ENCODE data around the gene CARHSP1.

The CARHSP1 gene

GRCh38 chr16:8893976-8894690, 25.3 kb upstream of the CARHSP1 start:
- Histone ChIP-seq H3K9ac (ENCODE audit: low read length in 5 of 5) (no peak overlapping the region), H3K4me3 (ENCODE audit: low read depth in 1 of 5, low read length in 5 of 5) (no peak overlapping the region), H3K27me3 (ENCODE audit: control insufficient read depth in 5 of 5, insufficient read depth in 4 of 5, low read length in 5 of 5) (no peaks in the 10 kb centered on the region), H3K36me3 (ENCODE audit: control insufficient read depth in 5 of 5, insufficient read depth in 5 of 5, low read length in 5 of 5) (peaks cover 25 to 94% (median 89%) of the 10 kb centered on the region in 5 donors), H3K9me3 (ENCODE audit: control insufficient read depth in 5 of 5, low read length in 5 of 5) (no peaks in the 10 kb centered on the region), H3K4me1 (ENCODE audit: control insufficient read depth in 5 of 5, insufficient read depth in 5 of 5, low read length in 5 of 5) (no peaks in the 10 kb centered on the region), H3K27ac (ENCODE audit: low read depth, low read length) (no peak overlapping the region)

- Histone ChIP-seq H3K36me3 (ENCODE audit: control insufficient read depth in 5 of 5, insufficient read depth in 5 of 5, low read length in 5 of 5) (peaks cover 19 to 89% (median 82%) of the 10 kb centered on the region in 5 donors), H3K9ac (ENCODE audit: low read length in 5 of 5) (no peak overlapping the region), H3K27me3 (ENCODE audit: control insufficient read depth in 5 of 5, insufficient read depth in 4 of 5, low read length in 5 of 5) (no peaks in the 10 kb centered on the region), H3K4me3 (ENCODE audit: low read depth in 1 of 5, low read length in 5 of 5) (no peak overlapping the region), H3K4me1 (ENCODE audit: control insufficient read depth in 5 of 5, insufficient read depth in 5 of 5, low read length in 5 of 5) (peaks cover 0 to 2% (median 0%) of the 10 kb centered on the region in 5 donors), H3K27ac (ENCODE audit: low read depth, low read length) (no peak overlapping the region), H3K9me3 (ENCODE audit: control insufficient read depth in 5 of 5, low read length in 5 of 5) (no peaks in the 10 kb centered on the region)
Measured at GRCh38 chr16:8893426-8893825, 24.6 kb upstream of the CARHSP1 start.

DNA sequence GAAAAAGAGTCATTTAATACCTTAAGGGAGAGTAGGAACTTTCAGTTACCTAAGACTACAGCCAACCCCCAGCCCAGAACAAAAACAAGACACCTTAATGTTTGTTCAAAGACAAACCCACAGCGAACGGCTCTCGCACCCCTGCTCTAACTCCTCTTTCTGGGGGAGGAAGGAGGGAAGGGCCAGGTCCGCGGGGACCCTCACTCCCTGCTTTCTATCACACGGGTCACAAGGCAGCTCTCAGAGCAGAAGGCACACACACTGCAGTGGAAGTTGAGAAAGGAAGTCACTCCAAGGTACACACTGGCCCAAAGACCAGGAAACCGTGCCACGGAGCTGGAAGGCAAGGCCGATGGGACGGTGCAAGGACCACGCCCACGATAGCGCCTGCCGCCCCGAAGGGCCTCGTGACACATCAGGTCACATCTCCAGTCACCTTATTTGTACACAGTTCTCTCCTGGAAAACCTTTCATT, 23.3 kb upstream of the CARHSP1 start:
- H3K36me3 ChIP-seq (ENCODE audit: control insufficient read depth in 5 of 5, insufficient read depth in 5 of 5, low read length in 5 of 5), result peaks cover 15 to 84% (median 75%) of the 10 kb centered on the region in 5 donors
- H3K4me3 ChIP-seq (ENCODE audit: low read depth in 1 of 5, low read length in 5 of 5), result no peak overlapping the region
- H3K27ac ChIP-seq (ENCODE audit: low read depth, low read length), result no peak overlapping the region
- peaks cover 0 to 13% (median 9%) of the 10 kb centered on the region in 5 donors for H3K4me1 ChIP-seq (ENCODE audit: control insufficient read depth in 5 of 5, insufficient read depth in 5 of 5, low read length in 5 of 5)
- H3K27me3 ChIP-seq (ENCODE audit: control insufficient read depth in 5 of 5, insufficient read depth in 4 of 5, low read length in 5 of 5), result no peaks in the 10 kb centered on the region
- H3K9ac ChIP-seq (ENCODE audit: low read length in 5 of 5), result no peak overlapping the region
- H3K9me3 ChIP-seq (ENCODE audit: control insufficient read depth in 5 of 5, low read length in 5 of 5), result no peaks in the 10 kb centered on the region

GRCh38 chr16:8890549-8890921, 21.7 kb upstream of the CARHSP1 start:
- Histone ChIP-seq H3K9ac (ENCODE audit: low read length in 5 of 5) (no peak overlapping the region), H3K4me1 (ENCODE audit: control insufficient read depth in 5 of 5, insufficient read depth in 5 of 5, low read length in 5 of 5) (peaks cover 0 to 23% (median 20%) of the 10 kb centered on the region in 5 donors), H3K27ac (ENCODE audit: low read depth, low read length) (no peak overlapping the region), H3K4me3 (ENCODE audit: low read depth in 1 of 5, low read length in 5 of 5) (no peak overlapping the region), H3K9me3 (ENCODE audit: control insufficient read depth in 5 of 5, low read length in 5 of 5) (no peaks in the 10 kb centered on the region), H3K27me3 (ENCODE audit: control insufficient read depth in 5 of 5, insufficient read depth in 4 of 5, low read length in 5 of 5) (peaks cover 0 to 4% (median 3%) of the 10 kb centered on the region in 5 donors), H3K36me3 (ENCODE audit: control insufficient read depth in 5 of 5, insufficient read depth in 5 of 5, low read length in 5 of 5) (peaks cover 9 to 68% (median 62%) of the 10 kb centered on the region in 5 donors)

- Histone ChIP-seq H3K4me1 (ENCODE audit: control insufficient read depth in 5 of 5, insufficient read depth in 5 of 5, low read length in 5 of 5) (peaks cover 0 to 24% (median 20%) of the 10 kb centered on the region in 5 donors), H3K27me3 (ENCODE audit: control insufficient read depth in 5 of 5, insufficient read depth in 4 of 5, low read length in 5 of 5) (peaks cover 0 to 8% (median 5%) of the 10 kb centered on the region in 5 donors), H3K9me3 (ENCODE audit: control insufficient read depth in 5 of 5, low read length in 5 of 5) (no peaks in the 10 kb centered on the region), H3K27ac (ENCODE audit: low read depth, low read length) (no peak overlapping the region), H3K9ac (ENCODE audit: low read length in 5 of 5) (no peak overlapping the region), H3K36me3 (ENCODE audit: control insufficient read depth in 5 of 5, insufficient read depth in 5 of 5, low read length in 5 of 5) (peaks cover 4 to 63% (median 57%) of the 10 kb centered on the region in 5 donors), H3K4me3 (ENCODE audit: low read depth in 1 of 5, low read length in 5 of 5) (no peak overlapping the region)
Measured at GRCh38 chr16:8889893-8890548, 21.2 kb upstream of the CARHSP1 start.

DNA sequence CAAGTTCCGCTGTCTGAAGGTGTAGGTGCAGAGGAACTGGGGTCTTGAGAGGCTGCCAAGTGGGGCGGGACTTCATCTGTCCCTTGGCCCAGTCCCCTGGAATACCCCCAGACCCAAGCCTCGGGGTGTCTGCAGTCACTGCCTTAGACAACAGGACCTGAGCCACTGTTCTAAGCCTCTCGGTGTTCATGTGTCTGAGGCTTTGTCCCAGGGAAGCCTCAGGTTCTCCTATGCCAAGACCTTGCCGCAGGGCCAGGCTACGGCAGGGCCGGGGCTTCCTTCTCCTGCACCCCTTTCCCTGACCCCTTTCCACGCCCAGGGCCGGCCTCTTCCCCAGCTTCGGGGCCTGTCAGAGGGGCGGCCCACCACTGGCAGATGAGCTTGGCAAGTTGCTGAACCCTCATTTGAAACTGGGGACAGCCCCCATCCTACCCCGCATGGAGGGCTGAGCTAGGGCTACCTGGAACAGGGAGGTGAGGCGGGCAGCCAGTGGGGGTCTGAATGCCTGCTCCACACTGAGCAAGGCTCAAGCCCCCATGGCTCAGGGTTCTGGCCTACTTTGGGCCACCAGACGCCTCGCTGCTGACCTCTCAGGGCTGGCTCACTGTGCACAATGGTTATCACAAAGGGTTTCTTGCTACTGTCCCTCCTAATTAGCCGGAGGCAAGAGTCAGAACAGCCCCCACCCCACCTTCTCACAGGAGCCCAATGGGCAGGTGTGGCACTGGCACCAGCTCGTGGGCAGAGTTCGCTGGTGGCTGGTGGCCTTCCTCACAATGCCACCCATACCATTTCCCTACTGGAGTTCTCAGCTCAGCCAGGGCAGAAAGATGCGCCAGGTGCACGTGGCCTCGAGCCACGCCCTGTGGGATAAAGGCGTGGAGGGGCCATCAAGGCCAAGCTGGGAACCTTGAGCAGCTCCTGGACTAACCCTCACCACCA, 20.4 kb upstream of the CARHSP1 start:
- H3K27ac ChIP-seq (ENCODE audit: low read depth, low read length), result no peak overlapping the region
- peaks cover 0 to 24% (median 20%) of the 10 kb centered on the region in 5 donors for H3K4me1 ChIP-seq (ENCODE audit: control insufficient read depth in 5 of 5, insufficient read depth in 5 of 5, low read length in 5 of 5)
- peaks cover 0 to 16% (median 6%) of the 10 kb centered on the region in 5 donors for H3K27me3 ChIP-seq (ENCODE audit: control insufficient read depth in 5 of 5, insufficient read depth in 4 of 5, low read length in 5 of 5)
- H3K4me3 ChIP-seq (ENCODE audit: low read depth in 1 of 5, low read length in 5 of 5), result no peak overlapping the region
- H3K36me3 ChIP-seq (ENCODE audit: control insufficient read depth in 5 of 5, insufficient read depth in 5 of 5, low read length in 5 of 5), result peaks cover 2 to 55% (median 49%) of the 10 kb centered on the region in 5 donors
- no peaks in the 10 kb centered on the region for H3K9me3 ChIP-seq (ENCODE audit: control insufficient read depth in 5 of 5, low read length in 5 of 5)
- no peak overlapping the region for H3K9ac ChIP-seq (ENCODE audit: low read length in 5 of 5)

GRCh38 chr16:8887952-8888560, 19.2 kb upstream of the CARHSP1 start:
- no peaks in the 10 kb centered on the region for H3K9me3 ChIP-seq (ENCODE audit: control insufficient read depth in 5 of 5, low read length in 5 of 5)
- peaks cover 2 to 43% (median 38%) of the 10 kb centered on the region in 5 donors for H3K36me3 ChIP-seq (ENCODE audit: control insufficient read depth in 5 of 5, insufficient read depth in 5 of 5, low read length in 5 of 5)
- H3K4me3 ChIP-seq (ENCODE audit: low read depth in 1 of 5, low read length in 5 of 5), result no peak overlapping the region
- no peak overlapping the region for H3K27ac ChIP-seq (ENCODE audit: low read depth, low read length)
- peaks cover 0 to 24% (median 20%) of the 10 kb centered on the region in 5 donors for H3K4me1 ChIP-seq (ENCODE audit: control insufficient read depth in 5 of 5, insufficient read depth in 5 of 5, low read length in 5 of 5)
- H3K9ac ChIP-seq (ENCODE audit: low read length in 5 of 5), result peak overlapping the region in 1 of 5 donors; percentile 41
- peaks cover 0 to 18% (median 9%) of the 10 kb centered on the region in 5 donors for H3K27me3 ChIP-seq (ENCODE audit: control insufficient read depth in 5 of 5, insufficient read depth in 4 of 5, low read length in 5 of 5)

DNA sequence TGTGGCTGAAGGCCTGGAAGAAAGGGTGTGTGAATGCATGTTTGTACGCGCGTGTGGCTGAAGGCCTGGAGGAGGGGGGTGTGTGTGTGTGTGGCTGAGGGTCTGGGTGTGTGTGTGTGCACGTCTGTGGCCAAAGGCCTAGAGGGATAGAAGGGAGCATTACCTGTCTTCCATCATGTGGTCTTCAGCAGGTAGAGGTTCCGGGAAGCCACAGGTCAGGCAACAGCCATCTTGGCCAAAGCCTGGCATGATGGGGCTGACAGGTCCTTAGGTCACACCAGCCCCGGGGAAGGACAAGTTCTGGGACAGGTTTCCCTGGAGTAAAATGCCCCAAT, 18.6 kb upstream of the CARHSP1 start:
- peaks cover 2 to 41% (median 33%) of the 10 kb centered on the region in 5 donors for H3K36me3 ChIP-seq (ENCODE audit: control insufficient read depth in 5 of 5, insufficient read depth in 5 of 5, low read length in 5 of 5)
- peaks cover 0 to 22% (median 15%) of the 10 kb centered on the region in 5 donors for H3K27me3 ChIP-seq (ENCODE audit: control insufficient read depth in 5 of 5, insufficient read depth in 4 of 5, low read length in 5 of 5)
- no peak overlapping the region for H3K4me3 ChIP-seq (ENCODE audit: low read depth in 1 of 5, low read length in 5 of 5)
- H3K27ac ChIP-seq (ENCODE audit: low read depth, low read length), result no peak overlapping the region
- peaks cover 0 to 24% (median 20%) of the 10 kb centered on the region in 5 donors for H3K4me1 ChIP-seq (ENCODE audit: control insufficient read depth in 5 of 5, insufficient read depth in 5 of 5, low read length in 5 of 5)
- H3K9ac ChIP-seq (ENCODE audit: low read length in 5 of 5), result no peak overlapping the region
- no peaks in the 10 kb centered on the region for H3K9me3 ChIP-seq (ENCODE audit: control insufficient read depth in 5 of 5, low read length in 5 of 5)

DNA sequence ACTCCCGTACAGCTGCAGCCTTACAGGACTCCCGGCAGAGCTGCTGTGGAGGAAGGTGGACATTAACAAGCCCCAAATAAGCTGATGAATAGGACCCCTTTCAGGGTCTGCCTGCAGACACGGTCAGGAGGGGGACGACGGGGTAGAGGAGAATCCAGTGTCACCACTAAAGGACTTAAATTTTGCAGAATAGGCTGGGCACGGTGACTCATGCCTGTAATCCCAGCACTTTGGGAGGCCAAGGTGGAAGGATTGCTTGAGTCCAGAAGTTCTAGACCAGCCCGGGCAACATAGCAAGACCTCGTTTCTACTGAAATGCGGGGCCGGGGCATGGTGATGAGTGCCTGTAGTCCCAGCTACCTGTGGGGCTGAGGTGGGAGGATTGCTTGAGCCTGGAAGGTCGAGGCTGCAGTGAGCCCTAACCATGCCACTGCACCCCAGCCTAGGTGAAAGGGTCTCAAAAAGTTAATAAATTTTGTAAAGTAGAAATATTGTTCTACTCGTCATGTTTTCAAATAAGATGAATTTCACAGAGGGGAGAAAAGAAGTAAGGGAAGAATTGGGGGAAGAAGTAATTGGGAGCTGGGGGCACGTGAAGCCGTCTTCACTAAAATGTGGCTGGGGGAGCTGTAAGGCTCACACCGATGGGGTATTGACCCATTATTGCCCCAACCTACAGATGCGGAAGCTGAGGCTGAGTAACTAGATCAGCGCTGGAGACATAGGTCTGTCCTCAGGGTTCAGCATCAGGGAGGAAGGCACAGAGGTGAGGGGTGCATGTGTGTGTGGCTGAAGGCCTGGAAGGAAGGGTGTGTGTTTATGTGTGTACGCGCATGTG, 18.0 kb upstream of the CARHSP1 start:
- H3K9me3 ChIP-seq (ENCODE audit: control insufficient read depth in 5 of 5, low read length in 5 of 5), result no peaks in the 10 kb centered on the region
- H3K9ac ChIP-seq (ENCODE audit: low read length in 5 of 5), result no peak overlapping the region
- no peak overlapping the region for H3K27ac ChIP-seq (ENCODE audit: low read depth, low read length)
- peaks cover 0 to 24% (median 20%) of the 10 kb centered on the region in 5 donors for H3K4me1 ChIP-seq (ENCODE audit: control insufficient read depth in 5 of 5, insufficient read depth in 5 of 5, low read length in 5 of 5)
- H3K4me3 ChIP-seq (ENCODE audit: low read depth in 1 of 5, low read length in 5 of 5), result no peak overlapping the region
- peaks cover 0 to 26% (median 20%) of the 10 kb centered on the region in 5 donors for H3K27me3 ChIP-seq (ENCODE audit: control insufficient read depth in 5 of 5, insufficient read depth in 4 of 5, low read length in 5 of 5)
- H3K36me3 ChIP-seq (ENCODE audit: control insufficient read depth in 5 of 5, insufficient read depth in 5 of 5, low read length in 5 of 5), result peaks cover under 1 to 36% (median 28%) of the 10 kb centered on the region in 5 donors
